SK-N-MC (cell line): Measurements from ENCODE around the gene KRT73.

ENCODE experiments used
- EZH2 ChIP-seq: fragments of 200-600 bp; sonication (generic); IDR thresholded peaks from one replicate; pipeline ENCODE4 v1.6.1; 2017; ENCODE audit warnings: antibody characterized with exemption
- POLR2AphosphoS5 ChIP-seq: IDR thresholded peaks from 2 replicates; pipeline ENCODE4 v1.6.1; 2012; ENCODE audit warnings: mild to moderate bottlenecking, low read depth, low read length, borderline replicate concordance

GRCh38 chr12:52663420-52663819 lies 45.1 kb upstream of the KRT73 start:
- TF ChIP-seq EZH2, result no peak
- no peak for TF ChIP-seq POLR2AphosphoS5
